Keratinocyte (primary cell): Measurements from ENCODE around the gene ADGRD1. TPM values are rescaled to one million over a fixed set of nuclear protein-coding genes. Genes with fewer than 3 reads are reported as not detected.

Source experiments
- DNase-seq: peaks from one replicate; pipeline ENCODE4 v3.0.0-alpha.2; 2011; ENCODE audit warnings: low read depth, missing footprints, low spot score
- FAIRE-seq: peaks from 2 replicates; lab custom pipeline; 2011; peaks lifted over from hg19 to GRCh38; lab: Jason Lieb, UNC
- H2AFZ ChIP-seq: 2 replicates; pipeline ENCODE4 v1.6.0; 2012; ENCODE audit warnings: low read length, control low read depth, inconsistent platforms; ENCODE audit not compliant: control insufficient read depth
- H3K27ac ChIP-seq: 2 replicates; pipeline ENCODE4 v1.5.1; 2011; ENCODE audit warnings: low read length; ENCODE audit not compliant: control insufficient read depth, insufficient read depth
- H3K27me3 ChIP-seq: 3 replicates; pipeline ENCODE4 v1.6.0; 2011; ENCODE audit warnings: low read length; ENCODE audit not compliant: control insufficient read depth, insufficient read depth; ENCODE audit errors: extremely low read depth
- H3K36me3 ChIP-seq, 2 experiments: 2 replicates in 1 of 2; 3 replicates in 1 of 2; pipeline ENCODE4 v1.5.1; 2011; ENCODE audit warnings: low read length in 2 of 2, mild to moderate bottlenecking in 1 of 2; ENCODE audit not compliant: control insufficient read depth in 2 of 2, insufficient read depth in 2 of 2; ENCODE audit errors: extremely low read depth in 1 of 2
- H3K4me1 ChIP-seq: 3 replicates; pipeline ENCODE4 v1.5.1; 2011; ENCODE audit warnings: low read length; ENCODE audit not compliant: control insufficient read depth, insufficient read depth; ENCODE audit errors: extremely low read depth
- H3K4me2 ChIP-seq: 3 replicates; pipeline ENCODE4 v1.6.0; 2011; ENCODE audit warnings: low read depth, low read length; ENCODE audit not compliant: control insufficient read depth, insufficient read depth; ENCODE audit errors: extremely low read depth
- H3K4me3 ChIP-seq, 3 experiments: fragments of 200-600 bp in 1 of 3; sonication (generic) in 1 of 3; 2 replicates in 2 of 3; 3 replicates in 1 of 3; pipeline ENCODE4 v1.5.1; 2011 to 2016; ENCODE audit warnings: low read length in 3 of 3, mild to moderate bottlenecking in 3 of 3, control low read depth in 2 of 3, inconsistent platforms in 1 of 3, low read depth in 1 of 3, mixed read lengths in 1 of 3, mixed run types in 1 of 3, moderate library complexity in 1 of 3; ENCODE audit not compliant: control insufficient read depth in 2 of 3, insufficient read depth in 2 of 3; ENCODE audit errors: extremely low read depth in 1 of 3
- H3K79me2 ChIP-seq: 2 replicates; pipeline ENCODE4 v1.6.0; 2012; ENCODE audit warnings: low read length; ENCODE audit not compliant: control insufficient read depth, insufficient read depth
- H3K9ac ChIP-seq: 3 replicates; pipeline ENCODE4 v1.6.0; 2011; ENCODE audit warnings: low read length; ENCODE audit not compliant: control insufficient read depth, insufficient read depth; ENCODE audit errors: extremely low read depth
- H3K9me1 ChIP-seq: 3 replicates; pipeline ENCODE4 v1.6.0; 2011; ENCODE audit warnings: low read length; ENCODE audit not compliant: control insufficient read depth, insufficient read depth; ENCODE audit errors: extremely low read depth
- H3K9me3 ChIP-seq: 2 replicates; pipeline ENCODE4 v1.5.1; 2012; ENCODE audit warnings: low read depth, low read length; ENCODE audit not compliant: control insufficient read depth
- H4K20me1 ChIP-seq: 3 replicates; pipeline ENCODE4 v1.6.0; 2011; ENCODE audit warnings: low read length; ENCODE audit not compliant: control insufficient read depth, insufficient read depth; ENCODE audit errors: extremely low read depth
- CTCF ChIP-seq, 3 experiments: IDR thresholded peaks in 1 of 3; conservative IDR thresholded peaks in 1 of 3; optimal IDR thresholded peaks in 1 of 3; 2 replicates in 2 of 3; 3 replicates in 1 of 3; pipeline versions ENCODE3 to v1.5.1; 2011; ENCODE audit warnings: low read length in 3 of 3, mild to moderate bottlenecking in 3 of 3, moderate library complexity in 2 of 3, control low read depth in 1 of 3, inconsistent platforms in 1 of 3; ENCODE audit not compliant: insufficient read depth in 2 of 3; ENCODE audit errors: extremely low read depth in 1 of 3
- EZH2 ChIP-seq: IDR thresholded peaks from one replicate; pipeline ENCODE4 v1.6.1; 2012; ENCODE audit warnings: inconsistent platforms, mild to moderate bottlenecking, low read length, moderate library complexity
- dilution Hi-C: fragments of 300-500 bp; cut with MboI; formaldehyde crosslinking; loops from one replicate; pipeline ENCODE4 v1.7.0; 2020; ENCODE audit warnings: low sequenced_read_pairs; ENCODE audit not compliant: extremely low pct_ligation_motif_present
- polyA plus RNA-seq, 5 experiments: library from polyadenylated mRNA; depleted of rRNA in 3 of 5; stranded (reverse) in 3 of 5; stranded (forward) in 1 of 5; unstranded in 1 of 5; fragments of >200 nt; gene quantifications; 1 replicate in 1 of 5; 2 replicates in 3 of 5; 3 replicates in 1 of 5; pipeline versions ENCODE4 v1.2.1 to v1.2.3, GENCODE V29; 2011 to 2012; ENCODE audit warnings: missing spikeins in 2 of 5, low read depth in 1 of 5, low replicate concordance in 1 of 5

Gene ADGRD1
- polyA plus RNA-seq, 1 donor (not counting 4 experiments of a cell fraction or from before 2014, with no cell fraction given) = not detected

GRCh38 chr12:131075611-131076010 lies 121.9 kb downstream of the ADGRD1 start:
- Histone ChIP-seq H3K79me2 (no peaks in the 10 kb centered on the region), H4K20me1 (no peaks in the 10 kb centered on the region), H3K27me3 (no peaks in the 10 kb centered on the region), H2AFZ (no peak overlapping the region), H3K4me1 (no peaks in the 10 kb centered on the region), H3K9me3 (no peaks in the 10 kb centered on the region), H3K36me3 (no peaks in the 10 kb centered on the region), H3K4me3 (no peak overlapping the region), H3K9ac (no peak overlapping the region), H3K9me1 (no peaks in the 10 kb centered on the region), H3K4me2 (no peak overlapping the region), H3K27ac (no peak overlapping the region)
- dilution Hi-C loops = no loop called here
- no peak for FAIRE-seq
- TF ChIP-seq CTCF (optimal IDR thresholded peaks at IDR 0.05 in 1 of 3, IDR thresholded peaks at IDR 0.05 in 1 of 3, conservative IDR thresholded peaks at IDR 0.05 in 1 of 3; ENCODE audit: extremely low read depth in 1 of 3, insufficient read depth in 2 of 3, low read length in 3 of 3) (no peak), EZH2 (no peak)
- no peak for DNase-seq

GRCh38 chr12:131076296-131076695 lies 122.6 kb downstream of the ADGRD1 start:
- H3K9ac ChIP-seq = no peak overlapping the region
- no peaks in the 10 kb centered on the region for H3K9me1 ChIP-seq
- dilution Hi-C loops = no loop called here
- H3K4me1 ChIP-seq = no peaks in the 10 kb centered on the region
- no peak for TF ChIP-seq CTCF (optimal IDR thresholded peaks at IDR 0.05 in 1 of 3, IDR thresholded peaks at IDR 0.05 in 1 of 3, conservative IDR thresholded peaks at IDR 0.05 in 1 of 3; ENCODE audit: extremely low read depth in 1 of 3, insufficient read depth in 2 of 3, low read length in 3 of 3)
- no peak for TF ChIP-seq EZH2
- no peak overlapping the region for H2AFZ ChIP-seq
- DNase-seq (no peak), FAIRE-seq (no peak)
- H3K27ac ChIP-seq = no peak overlapping the region
- H3K4me2 ChIP-seq = no peak overlapping the region
- no peaks in the 10 kb centered on the region for H3K27me3 ChIP-seq
- H3K9me3 ChIP-seq = no peaks in the 10 kb centered on the region
- no peaks in the 10 kb centered on the region for H3K79me2 ChIP-seq
- H4K20me1 ChIP-seq = no peaks in the 10 kb centered on the region
- H3K36me3 ChIP-seq = no peaks in the 10 kb centered on the region
- H3K4me3 ChIP-seq = no peak overlapping the region
